ENCODE results near the gene ABR.

GRCh38 chr17:1038459-1039122, 141.2 kb downstream of the ABR start:
- TF ChIP-seq EZH2 (IDR thresholded peaks at IDR 0.05; ENCODE audit: borderline replicate concordance, insufficient read depth, low read length, poor library complexity, severe bottlenecking) (no peak), CTCF (IDR thresholded peaks at IDR 0.05; ENCODE audit: poor library complexity, severe bottlenecking) (no peak), EP300 (conservative IDR thresholded peaks at IDR 0.05; ENCODE audit: poor library complexity, severe bottlenecking) (no peak), POLR2AphosphoS5 (IDR thresholded peaks at IDR 0.05) (no peak), MXI1 (conservative IDR thresholded peaks at IDR 0.05; ENCODE audit: poor library complexity, severe bottlenecking) (no peak), REST (IDR thresholded peaks at IDR 0.05; ENCODE audit: borderline replicate concordance) (no peak), RAD21 (conservative IDR thresholded peaks at IDR 0.05) (no peak), TAF1 (IDR thresholded peaks at IDR 0.05; ENCODE audit: low read depth) (no peak)
